IgD-negative memory B cell (primary cell): Measurements from ENCODE around the gene ZP3. TPM values are rescaled to one million over a fixed set of nuclear protein-coding genes. Genes with fewer than 3 reads are reported as not detected.
"Not testable (repeated sequence)": the region's sequence is repeated elsewhere in the genome, so short reads cannot be mapped to it uniquely, and the experiment has no call there.

Experiments used
- H3K27ac Mint-ChIP-seq, 3 donors: one replicate each; pipeline ENCODE4 v1.8.0; 2020 to 2022; ENCODE audit warnings: mild to moderate bottlenecking in 3 of 3, mixed read lengths in 3 of 3, moderate library complexity in 1 of 3
- H3K27me3 Mint-ChIP-seq: one replicate; pipeline ENCODE4 v1.8.0; 2021; ENCODE audit warnings: mixed read lengths
- H3K36me3 Mint-ChIP-seq: one replicate; pipeline ENCODE4 v1.8.0; 2020; ENCODE audit warnings: mild to moderate bottlenecking, mixed read lengths
- H3K4me1 Mint-ChIP-seq, 3 donors: one replicate each; pipeline ENCODE4 v1.8.0; 2020 to 2022; ENCODE audit warnings: mixed read lengths in 3 of 3, mild to moderate bottlenecking in 1 of 3
- H3K4me3 Mint-ChIP-seq, 4 donors: one replicate each; pipeline ENCODE4 v1.8.0; 2020 to 2022; ENCODE audit warnings: mild to moderate bottlenecking in 4 of 4, mixed read lengths in 4 of 4, moderate library complexity in 3 of 4
- H3K9me3 Mint-ChIP-seq, 3 donors: one replicate each; pipeline ENCODE4 v1.8.0; 2020 to 2021; ENCODE audit warnings: mixed read lengths in 3 of 3, mild to moderate bottlenecking in 1 of 3
- polyA plus RNA-seq: library from polyadenylated mRNA; unstranded; fragments of 300-500 nt; fragmentation: Illumina TruSeq; gene quantifications from one replicate; pipeline ENCODE4 v1.2.3, GENCODE V29; 2021

The ZP3 gene
- polyA plus RNA-seq, 1 donor from 2014 or later: 4.1 TPM

DNA sequence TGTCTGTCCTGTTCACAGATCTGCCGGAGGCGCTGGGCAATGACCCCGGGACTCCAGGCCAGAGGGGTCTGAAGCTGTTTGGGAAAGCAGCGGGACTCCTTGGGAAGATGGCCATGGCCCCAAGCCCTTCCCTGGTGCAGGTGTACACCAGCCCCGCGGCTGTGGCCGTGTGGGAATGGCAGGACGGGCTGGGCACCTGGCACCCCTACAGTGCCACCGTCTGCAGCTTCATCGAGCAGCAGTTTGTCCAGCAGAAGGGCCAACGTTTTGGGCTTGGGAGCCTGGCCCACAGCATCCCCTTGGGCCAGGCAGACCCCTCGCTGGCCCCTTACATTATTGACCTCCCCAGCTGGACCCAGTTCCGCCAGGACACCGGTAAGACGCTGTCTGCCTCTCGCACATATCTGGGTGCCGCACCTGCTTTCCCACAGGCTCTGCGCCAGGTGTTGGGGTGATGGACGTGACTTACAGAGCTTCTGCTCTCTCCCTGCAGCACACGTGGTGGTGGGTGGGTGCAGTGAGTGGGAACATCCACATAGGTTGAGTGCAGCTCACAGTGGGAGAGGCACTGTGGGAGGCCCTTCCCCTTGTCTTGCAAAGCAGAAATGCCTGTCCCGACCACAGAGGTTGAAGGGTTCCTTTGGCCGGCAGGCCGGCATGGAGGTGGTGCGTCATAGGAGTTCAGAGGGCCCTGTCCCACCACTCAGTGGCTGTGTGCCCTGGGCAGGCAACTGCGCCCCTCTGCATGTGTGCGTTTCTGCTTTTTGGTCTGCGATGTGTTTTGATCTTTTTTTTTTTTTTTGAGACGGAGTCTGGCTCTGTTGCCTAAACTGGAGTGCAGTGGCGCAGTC is 55.9 kb downstream of the ZP3 start:
- H3K4me3 Mint-ChIP-seq, H3K4me1 Mint-ChIP-seq, H3K27me3 Mint-ChIP-seq, H3K27ac Mint-ChIP-seq, H3K9me3 Mint-ChIP-seq, H3K36me3 Mint-ChIP-seq: not testable (repeated sequence)

DNA sequence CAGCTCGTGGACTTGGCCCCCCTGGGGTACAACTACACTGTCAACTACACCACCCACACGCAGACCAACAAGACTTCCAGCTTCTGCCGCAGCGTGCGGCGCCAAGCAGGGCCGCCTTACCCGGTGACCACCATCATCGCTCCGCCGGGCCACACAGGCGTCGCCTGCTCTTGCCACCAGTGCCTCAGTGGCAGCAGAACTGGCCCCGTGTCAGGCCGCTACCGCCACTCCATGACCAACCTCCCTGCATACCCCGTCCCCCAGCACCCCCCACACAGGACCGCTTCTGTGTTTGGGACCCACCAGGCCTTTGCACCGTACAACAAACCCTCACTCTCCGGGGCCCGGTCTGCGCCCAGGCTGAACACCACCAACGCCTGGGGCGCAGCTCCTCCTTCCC is 57.9 kb downstream of the ZP3 start:
- not testable (repeated sequence) for H3K4me1 Mint-ChIP-seq, H3K27ac Mint-ChIP-seq, H3K36me3 Mint-ChIP-seq, H3K9me3 Mint-ChIP-seq, H3K4me3 Mint-ChIP-seq, H3K27me3 Mint-ChIP-seq

DNA sequence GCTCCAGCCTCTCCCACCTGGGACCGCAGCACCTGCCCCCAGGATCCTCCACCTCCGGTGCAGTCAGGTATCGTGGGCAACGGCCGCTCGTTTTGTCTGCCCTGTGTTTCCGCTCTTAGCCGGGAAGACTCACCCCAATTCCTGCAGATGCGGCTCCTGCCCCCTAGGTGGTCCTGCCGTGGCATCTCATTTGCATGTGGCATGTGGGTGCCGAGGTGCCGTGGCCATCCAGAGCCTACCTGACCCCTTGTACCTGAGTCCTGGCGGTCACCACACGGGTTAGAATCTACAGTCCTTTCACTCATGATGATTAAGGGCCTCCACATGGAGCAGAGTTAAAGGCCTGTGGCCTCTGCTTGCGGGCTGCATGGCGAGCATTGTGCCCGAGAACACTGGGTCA is 58.3 kb downstream of the ZP3 start:
- peak overlapping the region in 1 of 4 donors; percentile 17 for H3K4me3 Mint-ChIP-seq
- H3K4me1 Mint-ChIP-seq, H3K36me3 Mint-ChIP-seq, H3K27me3 Mint-ChIP-seq, H3K27ac Mint-ChIP-seq, H3K9me3 Mint-ChIP-seq: not testable (repeated sequence)

DNA sequence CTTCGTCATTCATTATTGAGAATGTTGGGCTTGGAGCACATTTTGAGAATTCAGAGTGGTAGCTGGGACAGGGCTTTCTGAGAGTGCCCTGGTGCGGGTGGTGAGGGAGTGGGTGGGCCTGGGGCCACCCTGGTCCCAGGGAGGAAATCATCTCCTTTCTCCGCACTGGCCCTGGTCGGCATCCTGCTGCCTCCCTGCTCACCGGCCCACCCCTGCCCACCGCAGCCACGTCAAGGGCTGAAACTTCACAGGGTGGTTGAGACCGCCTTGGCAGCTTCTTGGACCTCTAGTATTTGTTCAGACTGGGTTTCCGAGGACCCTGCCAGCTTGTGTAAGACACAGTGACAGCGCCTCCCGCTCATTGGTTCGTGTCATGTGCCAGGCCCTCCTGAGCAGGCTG is 59.7 kb downstream of the ZP3 start:
- not testable (repeated sequence) for H3K36me3 Mint-ChIP-seq, H3K4me1 Mint-ChIP-seq

DNA sequence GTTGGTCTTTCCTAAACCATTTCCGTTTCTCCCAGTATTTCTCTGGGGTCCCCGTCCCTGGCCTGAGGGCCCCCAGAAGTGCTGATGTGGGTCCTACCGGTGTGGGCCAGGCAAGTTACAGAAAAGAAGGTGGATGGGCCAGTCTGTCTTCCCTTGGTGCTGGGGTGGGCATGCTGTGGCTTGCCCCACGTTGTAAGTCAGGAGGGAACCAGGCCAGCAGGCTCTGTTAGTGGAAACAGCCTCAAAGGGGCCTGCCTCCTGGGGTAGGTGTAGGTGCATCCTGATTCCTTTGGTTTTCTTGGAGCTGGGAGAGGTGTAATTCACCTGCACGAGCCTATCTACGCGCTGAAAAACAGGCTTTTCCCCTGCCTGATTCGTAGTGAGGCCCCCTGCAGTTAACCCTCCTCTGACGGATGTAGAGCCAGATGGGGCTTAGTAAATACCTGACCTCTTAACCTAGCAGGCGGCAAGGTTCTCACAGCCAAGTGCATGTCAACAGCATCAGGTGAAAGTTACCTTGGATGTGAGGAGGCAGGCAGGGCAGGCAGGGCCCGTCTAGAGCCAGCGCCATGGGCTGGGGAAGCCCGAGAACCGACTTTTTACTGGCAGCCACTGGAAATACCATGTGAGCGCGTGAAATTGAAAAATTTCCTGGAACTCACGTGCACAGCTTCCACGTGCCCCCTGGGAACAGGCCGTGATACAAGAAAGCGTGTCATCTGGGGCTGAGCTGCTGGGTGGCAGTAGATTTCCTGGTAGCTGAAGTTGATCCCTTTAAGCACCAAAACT is 61.3 kb downstream of the ZP3 start:
- not testable (repeated sequence) for H3K9me3 Mint-ChIP-seq, H3K27me3 Mint-ChIP-seq, H3K36me3 Mint-ChIP-seq, H3K4me1 Mint-ChIP-seq
- Mint-ChIP-seq H3K4me3 (peak overlapping the region in 1 of 4 donors; percentile 3), H3K27ac (peak overlapping the region in 1 of 3 donors; percentile 43)

More for the DNA sequence above, 59.7 kb downstream of the ZP3 start:
- H3K9me3 Mint-ChIP-seq, H3K27me3 Mint-ChIP-seq, H3K27ac Mint-ChIP-seq, H3K4me3 Mint-ChIP-seq: not testable (repeated sequence)

DNA sequence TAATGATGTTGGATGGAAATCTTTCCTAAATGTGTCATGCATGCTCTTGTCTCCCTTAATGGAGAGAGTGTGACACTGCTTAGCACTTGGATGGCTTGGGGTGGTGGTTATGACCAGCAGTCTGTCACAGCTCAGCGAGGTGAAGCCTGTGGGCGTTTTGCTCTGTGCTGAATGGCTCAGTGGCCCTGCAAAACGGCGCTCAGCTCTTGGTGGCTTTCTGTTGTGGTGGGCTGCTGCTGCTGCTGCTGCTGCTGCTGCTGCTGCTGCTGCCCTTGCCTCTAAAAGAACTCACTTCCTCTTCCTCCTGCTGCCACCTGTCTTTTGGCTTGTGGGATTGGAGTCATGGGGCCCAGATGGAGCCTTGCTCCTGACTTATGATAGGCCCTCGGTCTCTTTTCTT is 61.9 kb downstream of the ZP3 start:
- H3K27ac Mint-ChIP-seq: peak overlapping the region in 2 of 3 donors; percentile 43 to 89
- H3K4me3 Mint-ChIP-seq: peak overlapping the region in 3 of 4 donors; percentile 3 to 67 (median 56)
- not testable (repeated sequence) for H3K27me3 Mint-ChIP-seq, H3K36me3 Mint-ChIP-seq, H3K4me1 Mint-ChIP-seq, H3K9me3 Mint-ChIP-seq

DNA sequence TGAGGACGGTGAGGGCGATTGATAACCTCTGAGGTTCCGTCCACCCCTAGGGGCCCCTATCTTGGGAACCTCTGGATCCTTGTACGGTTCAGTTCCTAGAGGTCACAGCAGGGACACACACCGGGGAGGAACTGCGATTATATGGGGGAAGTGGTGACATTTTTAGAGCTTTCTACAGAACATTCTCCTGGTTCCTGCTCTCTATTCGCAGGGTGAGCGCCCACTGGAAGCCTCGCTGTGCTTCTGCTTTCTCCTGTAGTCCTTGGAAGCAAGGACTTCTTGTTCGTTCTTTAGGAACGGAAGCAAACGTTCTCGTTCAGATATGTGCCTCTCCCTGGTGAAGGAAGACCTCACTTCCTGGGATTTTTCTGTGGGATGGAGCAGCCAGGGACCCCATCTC is 63.2 kb downstream of the ZP3 start:
- not testable (repeated sequence) for H3K27me3 Mint-ChIP-seq, H3K4me1 Mint-ChIP-seq, H3K27ac Mint-ChIP-seq, H3K4me3 Mint-ChIP-seq, H3K9me3 Mint-ChIP-seq, H3K36me3 Mint-ChIP-seq

Other genes starting within 250 kb of the ZP3 start
- not detected for gene SRRM3, start 223.1 kb upstream of the ZP3 start, polyA plus RNA-seq
- gene HSPB1, start 122.3 kb upstream of the ZP3 start, polyA plus RNA-seq: 76.4 TPM
- gene YWHAG, start 66.0 kb upstream of the ZP3 start, polyA plus RNA-seq: 3.5 TPM
- not detected for gene SSC4D, start 15.3 kb upstream of the ZP3 start, polyA plus RNA-seq
- 19.9 TPM for gene DTX2, start 36.8 kb downstream of the ZP3 start, polyA plus RNA-seq
- not detected for gene UPK3B, start 85.6 kb downstream of the ZP3 start, polyA plus RNA-seq
- gene SPDYE16, start 118.3 kb downstream of the ZP3 start, polyA plus RNA-seq: 0.11 TPM
- gene POMZP3, start 202.3 kb downstream of the ZP3 start, polyA plus RNA-seq: 11.1 TPM